PFSK-1 (cell line): ENCODE data around the gene CCNL2.

Experiments used
- FOXP2 ChIP-seq: optimal IDR thresholded peaks from 2 replicates; pipeline ENCODE3; 2011; ENCODE audit warnings: borderline replicate concordance, control low read depth, inconsistent platforms; ENCODE audit not compliant: insufficient read depth; ENCODE audit errors: extremely low read length, extremely low read depth
- POLR2AphosphoS5 ChIP-seq: IDR thresholded peaks from 2 replicates; pipeline ENCODE4 v1.6.1; 2012; ENCODE audit warnings: low read depth, mild to moderate bottlenecking, control low read depth, low read length, moderate library complexity
- SIN3A ChIP-seq: IDR thresholded peaks from 2 replicates; pipeline ENCODE4 v1.6.1; 2012; ENCODE audit warnings: mild to moderate bottlenecking, low read length, moderate library complexity, borderline replicate concordance; ENCODE audit not compliant: insufficient read depth
- TAF1 ChIP-seq: IDR thresholded peaks from 2 replicates; pipeline ENCODE4 v1.6.1; 2012; ENCODE audit warnings: low read length, control low read depth, borderline replicate concordance; ENCODE audit not compliant: insufficient read depth
- TF ChIP-seq, protein P1 (sequence below), 2 experiments: IDR thresholded peaks; 2 replicates each; pipeline versions ENCODE4 v1.6.1 to v1.8.0; 2011 to 2012; ENCODE audit warnings: low read depth in 2 of 2, low read length in 2 of 2, control low read depth in 1 of 2, inconsistent platforms in 1 of 2, mild to moderate bottlenecking in 1 of 2, moderate library complexity in 1 of 2; ENCODE audit not compliant: insufficient read depth in 1 of 2

The CCNL2 gene

DNA sequence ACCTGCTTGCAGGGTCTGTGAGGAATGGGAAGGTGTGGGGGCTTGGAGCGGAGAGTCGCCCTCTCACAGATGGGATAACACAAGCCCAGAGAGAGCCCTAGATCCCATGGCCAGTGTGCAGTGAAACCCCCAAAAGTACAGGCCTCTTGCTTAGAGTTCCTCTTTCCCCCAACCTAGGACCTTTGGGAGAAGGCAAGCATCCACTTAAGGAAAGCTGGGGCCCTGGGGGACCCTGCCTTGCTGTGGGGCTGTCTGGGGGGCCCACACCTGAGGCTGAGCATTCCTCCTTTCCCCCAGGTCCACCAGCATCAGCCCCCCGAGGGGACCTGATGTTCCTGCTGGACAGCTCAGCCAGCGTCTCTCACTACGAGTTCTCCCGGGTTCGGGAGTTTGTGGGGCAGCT is 37.5 kb upstream of the CCNL2 start:
- no peak for TF ChIP-seq SIN3A
- no peak for TF ChIP-seq TAF1
- TF ChIP-seq, protein P1, sequence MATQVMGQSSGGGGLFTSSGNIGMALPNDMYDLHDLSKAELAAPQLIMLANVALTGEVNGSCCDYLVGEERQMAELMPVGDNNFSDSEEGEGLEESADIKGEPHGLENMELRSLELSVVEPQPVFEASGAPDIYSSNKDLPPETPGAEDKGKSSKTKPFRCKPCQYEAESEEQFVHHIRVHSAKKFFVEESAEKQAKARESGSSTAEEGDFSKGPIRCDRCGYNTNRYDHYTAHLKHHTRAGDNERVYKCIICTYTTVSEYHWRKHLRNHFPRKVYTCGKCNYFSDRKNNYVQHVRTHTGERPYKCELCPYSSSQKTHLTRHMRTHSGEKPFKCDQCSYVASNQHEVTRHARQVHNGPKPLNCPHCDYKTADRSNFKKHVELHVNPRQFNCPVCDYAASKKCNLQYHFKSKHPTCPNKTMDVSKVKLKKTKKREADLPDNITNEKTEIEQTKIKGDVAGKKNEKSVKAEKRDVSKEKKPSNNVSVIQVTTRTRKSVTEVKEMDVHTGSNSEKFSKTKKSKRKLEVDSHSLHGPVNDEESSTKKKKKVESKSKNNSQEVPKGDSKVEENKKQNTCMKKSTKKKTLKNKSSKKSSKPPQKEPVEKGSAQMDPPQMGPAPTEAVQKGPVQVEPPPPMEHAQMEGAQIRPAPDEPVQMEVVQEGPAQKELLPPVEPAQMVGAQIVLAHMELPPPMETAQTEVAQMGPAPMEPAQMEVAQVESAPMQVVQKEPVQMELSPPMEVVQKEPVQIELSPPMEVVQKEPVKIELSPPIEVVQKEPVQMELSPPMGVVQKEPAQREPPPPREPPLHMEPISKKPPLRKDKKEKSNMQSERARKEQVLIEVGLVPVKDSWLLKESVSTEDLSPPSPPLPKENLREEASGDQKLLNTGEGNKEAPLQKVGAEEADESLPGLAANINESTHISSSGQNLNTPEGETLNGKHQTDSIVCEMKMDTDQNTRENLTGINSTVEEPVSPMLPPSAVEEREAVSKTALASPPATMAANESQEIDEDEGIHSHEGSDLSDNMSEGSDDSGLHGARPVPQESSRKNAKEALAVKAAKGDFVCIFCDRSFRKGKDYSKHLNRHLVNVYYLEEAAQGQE (IDR thresholded peaks at IDR 0.05; ENCODE audit: insufficient read depth in 1 of 2, low read depth in 2 of 2, low read length in 2 of 2) = no peak
- TF ChIP-seq FOXP2 = no peak
- TF ChIP-seq POLR2AphosphoS5 = no peak

DNA sequence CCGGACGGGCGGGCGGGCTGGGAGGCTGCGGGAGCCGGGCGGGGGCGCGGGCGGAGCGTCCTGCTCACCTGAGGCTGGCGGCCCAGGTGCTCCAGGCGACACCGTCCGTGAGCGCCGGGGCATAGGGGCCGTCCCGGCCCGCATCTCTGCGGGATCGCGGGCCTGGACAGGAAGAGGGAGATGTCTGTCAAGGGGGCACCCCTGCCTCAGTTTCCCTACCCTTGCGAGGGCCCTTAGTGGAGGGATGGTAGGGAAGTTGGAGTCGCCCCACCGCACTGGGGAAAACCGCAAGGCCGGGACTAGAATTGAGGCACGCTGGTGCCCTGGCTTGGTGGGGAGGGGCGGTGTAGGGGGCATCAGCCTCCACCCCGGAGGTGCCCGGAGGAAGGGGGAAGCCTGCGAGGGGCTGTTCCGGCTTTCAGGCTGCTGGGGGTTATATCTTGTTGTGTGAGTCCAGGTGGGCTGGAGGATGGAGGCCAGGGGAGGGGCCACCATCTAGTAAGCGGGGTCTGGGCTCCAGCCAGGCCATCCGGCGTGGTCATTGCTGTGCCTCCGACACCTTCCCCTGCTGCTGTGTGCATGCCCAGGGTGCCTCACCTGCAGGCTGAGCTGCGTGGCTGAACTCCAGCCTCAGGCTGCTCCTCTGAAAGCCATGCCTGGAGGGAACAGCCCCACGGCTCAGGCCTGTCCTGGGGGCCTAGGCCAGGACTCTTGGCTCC is 36.9 kb upstream of the CCNL2 start:
- TF ChIP-seq TAF1 = no peak
- TF ChIP-seq FOXP2 = no peak
- TF ChIP-seq, protein P1 (IDR thresholded peaks at IDR 0.05; ENCODE audit: insufficient read depth in 1 of 2, low read depth in 2 of 2, low read length in 2 of 2) = no peak
- no peak for TF ChIP-seq SIN3A
- TF ChIP-seq POLR2AphosphoS5 = no peak

DNA sequence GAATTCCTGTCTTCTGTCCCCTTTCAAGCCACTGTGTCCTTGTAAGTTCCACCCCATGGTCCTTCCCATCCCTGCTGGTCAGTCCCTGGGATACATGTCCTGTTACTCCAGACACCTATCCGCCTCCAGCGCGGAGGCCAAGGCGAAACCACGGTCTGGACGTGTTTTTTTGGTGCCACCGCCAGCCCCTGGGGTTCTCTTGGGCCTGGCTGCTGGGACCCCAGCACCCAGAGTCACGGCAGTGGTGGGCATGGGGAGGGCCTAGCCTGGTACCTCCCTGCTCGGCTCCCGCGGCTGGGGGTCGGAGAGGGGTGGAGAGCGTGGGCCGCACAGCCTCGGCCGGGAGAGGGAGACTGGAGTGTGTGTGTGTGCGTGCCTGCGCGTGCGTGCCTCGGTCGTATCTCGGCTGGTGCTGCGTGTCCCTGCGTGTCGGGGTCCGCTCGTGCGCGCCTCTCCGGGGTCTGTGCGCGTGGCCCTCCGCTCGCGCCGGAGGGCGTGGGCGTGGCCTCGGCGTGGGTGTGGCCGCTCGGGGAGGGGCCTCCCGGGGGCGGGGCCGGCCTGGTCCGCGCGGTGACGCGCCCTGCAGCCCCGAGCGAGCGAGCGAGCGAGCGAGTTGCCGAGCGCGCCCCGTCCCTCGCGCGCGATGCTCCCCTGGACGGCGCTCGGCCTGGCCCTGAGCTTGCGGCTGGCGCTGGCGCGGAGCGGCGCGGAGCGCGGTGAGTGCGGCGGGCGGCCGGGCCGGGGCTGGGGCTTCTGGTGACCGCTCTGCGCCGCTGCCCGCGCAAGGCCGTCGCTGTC is 36.2 kb upstream of the CCNL2 start, which contains the start of gene VWA1:
Gene VWA1, plus strand, starts transcription at position 585 of the 798 bp plus-strand sequence. Its CDS starts 59 bp downstream, at position 644.
- TF ChIP-seq TAF1 = no peak
- TF ChIP-seq FOXP2 = no peak
- peak; percentile 42 for TF ChIP-seq POLR2AphosphoS5

DNA sequence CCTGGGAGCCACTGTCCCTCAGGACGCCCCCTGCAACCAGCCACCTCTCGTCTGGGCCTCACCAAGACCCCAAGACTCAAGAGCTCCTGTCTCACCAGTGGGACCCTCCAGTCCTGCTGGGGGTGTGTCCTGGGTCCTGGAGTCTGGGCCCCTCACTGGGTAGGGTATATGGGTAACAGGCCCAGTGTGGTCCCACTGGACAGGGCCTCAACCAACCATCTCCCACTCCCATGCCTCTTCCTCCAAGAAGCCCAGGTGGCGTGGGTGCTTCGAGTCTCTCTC is 35.6 kb upstream of the CCNL2 start:
- TF ChIP-seq, protein P1 (IDR thresholded peaks at IDR 0.05; ENCODE audit: insufficient read depth in 1 of 2, low read depth in 2 of 2, low read length in 2 of 2) = no peak
- no peak for TF ChIP-seq POLR2AphosphoS5
- no peak for TF ChIP-seq FOXP2

DNA sequence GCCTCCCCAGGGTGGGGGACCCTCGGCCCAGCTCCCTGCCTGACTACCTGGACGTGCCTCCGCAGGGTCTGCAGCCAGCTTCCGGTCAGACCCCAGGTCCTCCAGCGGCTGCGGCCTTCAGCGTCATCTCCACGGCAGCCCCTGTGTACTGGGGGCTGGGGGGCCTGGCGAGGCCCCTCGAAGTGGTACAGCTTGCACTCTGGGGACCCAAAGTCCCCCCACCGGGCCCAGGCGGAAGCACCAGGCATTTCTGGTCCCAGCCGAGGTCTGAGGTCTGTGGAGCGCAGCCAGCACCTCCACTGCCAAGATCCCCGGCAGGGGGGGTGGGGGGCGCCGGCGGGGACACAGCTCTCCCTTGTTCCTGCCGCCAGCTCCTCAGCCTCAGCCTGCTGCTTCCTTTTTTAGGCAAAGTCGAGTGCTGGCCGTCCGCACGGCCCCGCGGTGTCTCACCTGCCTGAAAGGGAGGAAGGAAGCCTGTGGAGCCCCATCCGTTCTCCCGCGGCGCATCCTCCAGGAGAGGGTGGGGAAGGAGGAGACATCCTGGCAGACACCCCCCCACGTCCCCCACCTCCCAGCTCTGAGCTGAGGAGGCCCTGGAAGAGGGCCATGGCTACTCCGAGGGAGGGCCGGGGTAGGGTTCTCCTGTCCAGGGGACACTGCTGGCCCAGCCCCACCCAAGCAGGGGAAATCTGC is 35.1 kb upstream of the CCNL2 start:
- peak; percentile 38; the same call in 1 of the 2 replicates for TF ChIP-seq TAF1
- TF ChIP-seq, protein P1 (IDR thresholded peaks at IDR 0.05; ENCODE audit: insufficient read depth in 1 of 2, low read depth in 2 of 2, low read length in 2 of 2) = no peak; a peak in 1 of 4 replicates
- peak; percentile 30; the same call in 1 of the 2 replicates for TF ChIP-seq POLR2AphosphoS5
- no peak for TF ChIP-seq FOXP2
- no peak for TF ChIP-seq SIN3A
